ENCODE data around the gene PNMT. TPM values are rescaled to one million over a fixed set of nuclear protein-coding genes. Genes with fewer than 3 reads are reported as not detected.

PNMT gene
- total and polyA plus RNA-seq, 2 of the 8 experiments (the other 6 are each of a cell fraction or from before 2014, with no cell fraction given) = 5.6 to 10.9 TPM

- Histone ChIP-seq H3K4ac (replicated peaks; ENCODE audit: insufficient read length, low read depth, low read length) (no peak overlapping the region), H2BK5ac (ENCODE audit: low read depth, low read length) (no peak overlapping the region), H3K56ac (replicated peaks; ENCODE audit: insufficient read length, low read depth, low read length) (no peak overlapping the region), H3K27me3 (replicated peaks in 1 of 4; ENCODE audit: control insufficient read depth in 3 of 4, extremely low read depth in 1 of 4, insufficient read depth in 3 of 4, low read length in 3 of 4) (no peaks in the 10 kb centered on the region), H2AK5ac (ENCODE audit: low read depth, low read length) (no peak overlapping the region), H2BK15ac (ENCODE audit: low read length) (no peak overlapping the region), H2BK20ac (ENCODE audit: low read length) (no peak overlapping the region), H4K91ac (replicated peaks; ENCODE audit: insufficient read length, low read length) (no peak overlapping the region), H4K5ac (ENCODE audit: insufficient read length, low read depth, low read length) (no peak overlapping the region), H3K79me2 (ENCODE audit: control insufficient read depth in 1 of 2, insufficient read depth in 2 of 2, low read length in 2 of 2) (0 out of 4 replicates have a peak, but pooled peaks cover 0 to 2% of the 10 kb centered on the region in 2 experiments), H3K4me2 (ENCODE audit: insufficient read depth in 1 of 2, low read depth in 2 of 2, low read length in 2 of 2) (no peak overlapping the region), H2BK12ac (ENCODE audit: low read depth, low read length) (no peak overlapping the region), H3K36me3 (ENCODE audit: control insufficient read depth in 2 of 4, insufficient read depth in 4 of 4, low read length in 3 of 4) (peaks cover 0 to 9% (median 3%) of the 10 kb centered on the region in 4 experiments; a peak in 3 of 8 replicates), H3K27ac (ENCODE audit: low read depth, low read length) (no peak overlapping the region), H3K14ac (ENCODE audit: insufficient read length) (no peak overlapping the region), H3K18ac (ENCODE audit: extremely low read depth, low read length) (no peak overlapping the region; the same call in 1 of the 2 replicates), H2AFZ (ENCODE audit: low read length) (no peak overlapping the region), H3K4me1 (replicated peaks in 1 of 4; ENCODE audit: control insufficient read depth in 3 of 4, insufficient read depth in 4 of 4, low read length in 3 of 4) (peaks cover 0 to 23% (median 17%) of the 10 kb centered on the region in 4 experiments; a peak in 6 of 7 replicates), H3K9ac (replicated peaks in 1 of 4; ENCODE audit: extremely low read depth in 1 of 4, low read depth in 3 of 4, low read length in 3 of 4) (no peak overlapping the region), H4K8ac (ENCODE audit: extremely low read depth, insufficient read depth, low read length) (no peak overlapping the region), H3K23me2 (ENCODE audit: low read depth, low read length) (no peaks in the 10 kb centered on the region), H3K79me1 (ENCODE audit: low read depth, low read length) (0 out of 2 replicates have a peak, but pooled peaks cover 2% of the 10 kb centered on the region), H3K9me3 (ENCODE audit: insufficient read depth in 2 of 2, low read depth in 1 of 2, low read length in 1 of 2) (no peaks in the 10 kb centered on the region), H4K20me1 (replicated peaks in 1 of 2; ENCODE audit: control insufficient read depth in 1 of 2, insufficient read depth in 2 of 2, low read length in 2 of 2) (peaks cover 0 to 1% of the 10 kb centered on the region in 2 experiments), H2BK120ac (replicated peaks; ENCODE audit: low read depth, low read length) (no peak overlapping the region), H3K4me3 (ENCODE audit: extremely low read depth in 1 of 4, insufficient read depth in 2 of 4, low read depth in 3 of 4, low read length in 4 of 4) (no peak overlapping the region), H3K23ac (ENCODE audit: insufficient read length) (no peak overlapping the region)
- FAIRE-seq (no peak), DNase-seq (ENCODE audit: low read depth in 1 of 2, low spot score in 2 of 2) (no peak)
- ChIA-PET POLR2A (ENCODE audit: partially characterized antibody) (interaction anchor here (0.9 to 1.6 kb wide), 3 partner anchors 10 to 30 kb away, joined by 3 to 7 read pairs (median 3); partner anchors contain the start of gene PGAP3), CTCF (ENCODE audit: partially characterized antibody) (interaction anchor here (0.6 to 49.2 kb wide), 6 partner anchors 10 to 108 kb away, joined by 3 to 1885 read pairs (median 8); partner anchors contain the start of genes ERBB2, PGAP3, PNMT and PPP1R1B)
- WGBS, 2 experiments (ENCODE audit: extremely low coverage in 1 of 2, insufficient coverage in 1 of 2, insufficient read length in 1 of 2, insufficient replicate concordance in 2 of 2, low coverage in 1 of 2, low lambda C conversion rate in 2 of 2, missing lambda C conversion rate in 1 of 2) = 91% methylated on average over 11 of the region's 11 CpGs; no CpG with 5 or more reads in 1 of the 2 experiments
- TF ChIP-seq E2F6 (IDR thresholded peaks at IDR 0.05) (no peak), TBP (IDR thresholded peaks at IDR 0.05; ENCODE audit: low read depth, low read length) (no peak), EZH2 (IDR thresholded peaks at IDR 0.05; ENCODE audit: low read depth, low read length, severe bottlenecking) (no peak), CBX8 (IDR thresholded peaks at IDR 0.05; ENCODE audit: borderline replicate concordance, low read depth, low read length) (no peak), NANOG (IDR thresholded peaks at IDR 0.05; ENCODE audit: insufficient read depth, low read depth, low read length, poor library complexity, severe bottlenecking) (no peak), BACH1 (IDR thresholded peaks at IDR 0.05; ENCODE audit: low read length) (no peak)
- TF ChIP-seq, protein P1, sequence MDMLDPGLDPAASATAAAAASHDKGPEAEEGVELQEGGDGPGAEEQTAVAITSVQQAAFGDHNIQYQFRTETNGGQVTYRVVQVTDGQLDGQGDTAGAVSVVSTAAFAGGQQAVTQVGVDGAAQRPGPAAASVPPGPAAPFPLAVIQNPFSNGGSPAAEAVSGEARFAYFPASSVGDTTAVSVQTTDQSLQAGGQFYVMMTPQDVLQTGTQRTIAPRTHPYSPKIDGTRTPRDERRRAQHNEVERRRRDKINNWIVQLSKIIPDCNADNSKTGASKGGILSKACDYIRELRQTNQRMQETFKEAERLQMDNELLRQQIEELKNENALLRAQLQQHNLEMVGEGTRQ (IDR thresholded peaks at IDR 0.05; ENCODE audit: low read length) = no peak
- TF ChIP-seq, protein P2, sequence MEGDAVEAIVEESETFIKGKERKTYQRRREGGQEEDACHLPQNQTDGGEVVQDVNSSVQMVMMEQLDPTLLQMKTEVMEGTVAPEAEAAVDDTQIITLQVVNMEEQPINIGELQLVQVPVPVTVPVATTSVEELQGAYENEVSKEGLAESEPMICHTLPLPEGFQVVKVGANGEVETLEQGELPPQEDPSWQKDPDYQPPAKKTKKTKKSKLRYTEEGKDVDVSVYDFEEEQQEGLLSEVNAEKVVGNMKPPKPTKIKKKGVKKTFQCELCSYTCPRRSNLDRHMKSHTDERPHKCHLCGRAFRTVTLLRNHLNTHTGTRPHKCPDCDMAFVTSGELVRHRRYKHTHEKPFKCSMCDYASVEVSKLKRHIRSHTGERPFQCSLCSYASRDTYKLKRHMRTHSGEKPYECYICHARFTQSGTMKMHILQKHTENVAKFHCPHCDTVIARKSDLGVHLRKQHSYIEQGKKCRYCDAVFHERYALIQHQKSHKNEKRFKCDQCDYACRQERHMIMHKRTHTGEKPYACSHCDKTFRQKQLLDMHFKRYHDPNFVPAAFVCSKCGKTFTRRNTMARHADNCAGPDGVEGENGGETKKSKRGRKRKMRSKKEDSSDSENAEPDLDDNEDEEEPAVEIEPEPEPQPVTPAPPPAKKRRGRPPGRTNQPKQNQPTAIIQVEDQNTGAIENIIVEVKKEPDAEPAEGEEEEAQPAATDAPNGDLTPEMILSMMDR (IDR thresholded peaks at IDR 0.05; ENCODE audit: control extremely low read depth in 1 of 3, insufficient read depth in 1 of 3, low read depth in 1 of 3, low read length in 3 of 3) = no peak
Measured at GRCh38 chr17:39658346-39658745, 9.9 kb upstream of the PNMT start.
